Endothelial cell of coronary artery (primary cell): ENCODE measurements around the gene ERLIN1. TPM values are rescaled to one million over a fixed set of nuclear protein-coding genes. Genes with fewer than 3 reads are reported as not detected.

Experiments used
- total RNA-seq: library from RNA; depleted of rRNA; stranded (reverse); fragments of >200 nt; gene quantifications from 2 replicates; pipeline ENCODE4 v1.2.3, GENCODE V29; 2014

The ERLIN1 gene
- total RNA-seq: 43.9 and 47.7 TPM in 2 replicates

DNA sequence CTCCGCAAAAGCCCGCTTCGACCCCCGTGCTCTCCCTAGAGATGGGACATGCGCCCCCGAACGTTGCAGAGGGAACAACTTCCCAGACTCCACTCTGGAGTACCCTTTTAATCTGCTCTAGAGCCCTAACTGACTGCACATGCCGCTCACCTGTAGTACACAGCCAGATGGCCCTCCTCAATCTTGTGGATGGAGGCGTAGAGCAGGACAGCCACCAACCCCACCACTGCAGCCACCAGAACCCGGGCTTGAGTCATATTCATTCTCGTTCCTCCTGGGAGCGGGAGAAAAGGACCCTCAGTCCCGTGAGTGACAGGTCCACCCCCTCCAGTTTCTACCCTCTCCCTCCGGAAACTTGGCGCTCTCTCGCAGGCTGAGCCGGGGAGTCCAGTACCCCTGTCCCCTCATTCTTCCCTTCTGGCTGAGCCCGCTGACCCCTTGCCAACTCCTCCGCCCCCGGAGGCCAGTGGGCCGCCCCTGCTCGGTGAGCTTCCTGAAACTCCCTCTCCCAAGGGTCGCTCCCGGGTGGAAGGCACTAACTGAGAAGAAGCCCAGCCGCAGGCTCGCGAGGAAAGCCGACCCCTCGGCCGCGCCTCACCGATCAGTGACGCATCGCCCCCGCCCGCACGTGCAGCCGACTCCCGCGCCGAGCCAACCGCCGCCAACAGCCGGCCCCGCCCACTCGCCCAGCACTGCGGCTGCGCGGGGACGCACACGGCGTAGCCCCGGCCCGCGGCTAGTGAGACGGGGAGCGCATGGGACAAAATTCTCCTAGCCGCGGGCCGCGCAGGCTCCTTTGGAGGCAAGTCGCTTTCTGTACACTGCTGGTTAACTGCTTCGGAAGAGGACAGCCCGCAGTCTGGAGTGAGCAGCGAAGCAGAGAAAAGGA is at the start of gene ERLIN1:
TSS of gene ERLIN1 (minus strand) at position 666 of the 889 bp plus-strand sequence. CDS start at position 263, 403 bp downstream.

Other genes starting within 250 kb of the ERLIN1 start
- 22.3 and 42.1 TPM in 2 replicates for gene DNMBP, start 176.1 kb downstream of the ERLIN1 start, total RNA-seq
- not detected in 2 replicates for gene CPN1, start 104.2 kb downstream of the ERLIN1 start, total RNA-seq
- 22.6 and 23.2 TPM in 2 replicates for gene CHUK, start 43.6 kb upstream of the ERLIN1 start, total RNA-seq
- gene CWF19L1, start 81.6 kb upstream of the ERLIN1 start, total RNA-seq: 25.0 and 30.8 TPM in 2 replicates
- 44.0 and 53.5 TPM in 2 replicates for gene BLOC1S2, start 100.7 kb upstream of the ERLIN1 start, total RNA-seq
- not detected in 2 replicates for gene PKD2L1, start 144.2 kb upstream of the ERLIN1 start, total RNA-seq
- gene SCD, start 161.2 kb upstream of the ERLIN1 start, total RNA-seq: 30.9 and 35.4 TPM in 2 replicates